Activated naive CD8-positive, alpha-beta T cell treated with anti-CD3 and anti-CD28 coated beads, Interleukin-2, amount 10 ng/mL, durations not matched to agents 7 days and 5 days (primary cell): ENCODE data around the gene LRBA. TPM values are rescaled to one million over a fixed set of nuclear protein-coding genes. Genes with fewer than 3 reads are reported as not detected.
"Not testable (repeated sequence)": the region's sequence is repeated elsewhere in the genome, so short reads cannot be mapped to it uniquely, and the experiment has no call there.

ENCODE experiments used
- ATAC-seq: fragments of 150-1000 bp; cut with Tn5 transposase; one replicate; pipeline ENCODE4 v1.10.0; 2021; ENCODE audit warnings: low read depth, moderate library complexity
- POLR2A ChIA-PET: fragments of 350-600 bp; sonication (Branson Sonifier 250); formaldehyde crosslinking; loops from one replicate; lab custom pipeline; 2021; ENCODE audit warnings: antibody characterized with exemption; lab: Charles Lee
- DNase-seq: peaks from one replicate; pipeline ENCODE4 v3.0.0; 2021
- H3K27ac Mint-ChIP-seq: one replicate; pipeline ENCODE4 v1.8.0; 2022; ENCODE audit warnings: mild to moderate bottlenecking, mixed read lengths
- H3K27me3 Mint-ChIP-seq: one replicate; pipeline ENCODE4 v1.8.0; 2022; ENCODE audit warnings: mild to moderate bottlenecking, moderate library complexity, mixed read lengths
- H3K36me3 Mint-ChIP-seq: one replicate; pipeline ENCODE4 v1.8.0; 2021; ENCODE audit warnings: mild to moderate bottlenecking, mixed read lengths
- H3K4me1 Mint-ChIP-seq: one replicate; pipeline ENCODE4 v1.8.0; 2021; ENCODE audit warnings: mixed read lengths
- H3K4me3 Mint-ChIP-seq: one replicate; pipeline ENCODE4 v1.8.0; 2022; ENCODE audit warnings: mild to moderate bottlenecking, moderate library complexity, mixed read lengths
- H3K9me3 Mint-ChIP-seq: one replicate; pipeline ENCODE4 v1.8.0; 2021; ENCODE audit warnings: mixed read lengths
- total RNA-seq, 2 experiments: library from RNA; stranded (reverse); gene quantifications; one replicate each; pipeline ENCODE4 v1.2.3, GENCODE V29; 2021

LRBA gene
- total RNA-seq, 2 experiments from 2014 or later: 47.9 to 50.6 TPM

- no peak for DNase-seq
- Mint-ChIP-seq H3K36me3 (peaks cover 6% of the 10 kb centered on the region), H3K4me1 (no peaks in the 10 kb centered on the region), H3K27me3 (no peaks in the 10 kb centered on the region), H3K4me3 (no peak overlapping the region), H3K9me3 (no peaks in the 10 kb centered on the region), H3K27ac (no peak overlapping the region)
- no peak for ATAC-seq
- POLR2A ChIA-PET: no interaction called here
Observed at GRCh38 chr4:150514709-150515108, 500.4 kb downstream of the LRBA start.

- DNase-seq (no peak), ATAC-seq (no peak)
- no peaks in the 10 kb centered on the region for H3K9me3 Mint-ChIP-seq
- H3K27me3 Mint-ChIP-seq: no peaks in the 10 kb centered on the region
- H3K4me1 Mint-ChIP-seq: no peaks in the 10 kb centered on the region
- H3K4me3 Mint-ChIP-seq: no peak overlapping the region
- POLR2A ChIA-PET: no interaction called here
- H3K36me3 Mint-ChIP-seq: peaks cover 8% of the 10 kb centered on the region
- no peak overlapping the region for H3K27ac Mint-ChIP-seq
Observed at GRCh38 chr4:150510176-150510865, 504.8 kb downstream of the LRBA start.

GRCh38 chr4:150507656-150508055 lies 507.4 kb downstream of the LRBA start:
- POLR2A ChIA-PET, H3K27ac Mint-ChIP-seq, H3K4me1 Mint-ChIP-seq, H3K27me3 Mint-ChIP-seq, H3K9me3 Mint-ChIP-seq, H3K4me3 Mint-ChIP-seq, ATAC-seq, H3K36me3 Mint-ChIP-seq, DNase-seq: not testable (repeated sequence)

GRCh38 chr4:150501983-150502382 lies 513.1 kb downstream of the LRBA start:
- Mint-ChIP-seq H3K36me3 (peaks cover 6% of the 10 kb centered on the region), H3K27me3 (no peaks in the 10 kb centered on the region), H3K4me1 (peaks cover 1% of the 10 kb centered on the region), H3K9me3 (peaks cover 2% of the 10 kb centered on the region), H3K27ac (no peak overlapping the region), H3K4me3 (no peak overlapping the region)
- ATAC-seq (no peak), DNase-seq (no peak)
- POLR2A ChIA-PET: no interaction called here

GRCh38 chr4:150501009-150501727 lies 513.9 kb downstream of the LRBA start:
- POLR2A ChIA-PET: no interaction called here
- Mint-ChIP-seq H3K9me3 (peaks cover 2% of the 10 kb centered on the region), H3K36me3 (peaks cover 6% of the 10 kb centered on the region), H3K4me1 (peaks cover 1% of the 10 kb centered on the region), H3K27ac (no peak overlapping the region), H3K4me3 (no peak overlapping the region), H3K27me3 (no peaks in the 10 kb centered on the region)
- DNase-seq (no peak), ATAC-seq (no peak)

GRCh38 chr4:150497612-150498011 lies 517.5 kb downstream of the LRBA start:
- Mint-ChIP-seq H3K36me3 (peaks cover 2% of the 10 kb centered on the region), H3K4me1 (peaks cover 1% of the 10 kb centered on the region), H3K27me3 (no peaks in the 10 kb centered on the region), H3K4me3 (no peak overlapping the region), H3K9me3 (no peaks in the 10 kb centered on the region), H3K27ac (no peak overlapping the region)
- no peak for DNase-seq
- POLR2A ChIA-PET: no interaction called here
- ATAC-seq: no peak

- DNase-seq (no peak), ATAC-seq (no peak)
- Mint-ChIP-seq H3K4me1 (peaks cover 1% of the 10 kb centered on the region), H3K36me3 (no peaks in the 10 kb centered on the region), H3K27ac (no peak overlapping the region), H3K9me3 (no peaks in the 10 kb centered on the region), H3K4me3 (no peak overlapping the region), H3K27me3 (no peaks in the 10 kb centered on the region)
- POLR2A ChIA-PET: no interaction called here
Observed at GRCh38 chr4:150495550-150495949, 519.5 kb downstream of the LRBA start.

GRCh38 chr4:150493851-150494250 lies 521.2 kb downstream of the LRBA start:
- no peak overlapping the region for H3K27ac Mint-ChIP-seq
- POLR2A ChIA-PET: no interaction called here
- DNase-seq (no peak), ATAC-seq (no peak)
- H3K4me1 Mint-ChIP-seq: peaks cover 1% of the 10 kb centered on the region
- H3K27me3 Mint-ChIP-seq: no peaks in the 10 kb centered on the region
- H3K36me3 Mint-ChIP-seq: peaks cover 3% of the 10 kb centered on the region
- H3K9me3 Mint-ChIP-seq: no peaks in the 10 kb centered on the region
- no peak overlapping the region for H3K4me3 Mint-ChIP-seq

- no peak overlapping the region for H3K27ac Mint-ChIP-seq
- peaks cover 3% of the 10 kb centered on the region for H3K36me3 Mint-ChIP-seq
- ATAC-seq (no peak), DNase-seq (no peak)
- no peaks in the 10 kb centered on the region for H3K4me1 Mint-ChIP-seq
- H3K27me3 Mint-ChIP-seq: no peaks in the 10 kb centered on the region
- POLR2A ChIA-PET: no interaction called here
- H3K9me3 Mint-ChIP-seq: no peaks in the 10 kb centered on the region
- H3K4me3 Mint-ChIP-seq: no peak overlapping the region
Observed at GRCh38 chr4:150491132-150492049, 523.7 kb downstream of the LRBA start.

- H3K4me1 Mint-ChIP-seq: no peaks in the 10 kb centered on the region
- DNase-seq (no peak), ATAC-seq (no peak)
- peaks cover 16% of the 10 kb centered on the region for H3K36me3 Mint-ChIP-seq
- H3K27me3 Mint-ChIP-seq: no peaks in the 10 kb centered on the region
- H3K9me3 Mint-ChIP-seq: no peaks in the 10 kb centered on the region
- H3K4me3 Mint-ChIP-seq: no peak overlapping the region
- POLR2A ChIA-PET: no interaction called here
- H3K27ac Mint-ChIP-seq: no peak overlapping the region
Observed at GRCh38 chr4:150482581-150482980, 532.5 kb downstream of the LRBA start.

- H3K27ac Mint-ChIP-seq: no peak overlapping the region
- H3K9me3 Mint-ChIP-seq: no peaks in the 10 kb centered on the region
- H3K36me3 Mint-ChIP-seq: peaks cover 27% of the 10 kb centered on the region
- no peaks in the 10 kb centered on the region for H3K27me3 Mint-ChIP-seq
- DNase-seq (no peak), ATAC-seq (no peak)
- H3K4me1 Mint-ChIP-seq: no peaks in the 10 kb centered on the region
- POLR2A ChIA-PET: no interaction called here
- no peak overlapping the region for H3K4me3 Mint-ChIP-seq
Observed at GRCh38 chr4:150479657-150480056, 535.4 kb downstream of the LRBA start.

- H3K27ac Mint-ChIP-seq: no peak overlapping the region
- no peaks in the 10 kb centered on the region for H3K4me1 Mint-ChIP-seq
- H3K4me3 Mint-ChIP-seq: no peak overlapping the region
- peaks cover 2% of the 10 kb centered on the region for H3K9me3 Mint-ChIP-seq
- POLR2A ChIA-PET: no interaction called here
- H3K36me3 Mint-ChIP-seq: peaks cover 30% of the 10 kb centered on the region
- no peak for DNase-seq
- H3K27me3 Mint-ChIP-seq: no peaks in the 10 kb centered on the region
- ATAC-seq: no peak
Observed at GRCh38 chr4:150477869-150478268, 537.2 kb downstream of the LRBA start.

GRCh38 chr4:150476776-150477175 lies 538.3 kb downstream of the LRBA start:
- POLR2A ChIA-PET: no interaction called here
- no peaks in the 10 kb centered on the region for H3K27me3 Mint-ChIP-seq
- ATAC-seq (no peak), DNase-seq (no peak)
- H3K4me1 Mint-ChIP-seq: no peaks in the 10 kb centered on the region
- H3K27ac Mint-ChIP-seq: no peak overlapping the region
- peaks cover 32% of the 10 kb centered on the region for H3K36me3 Mint-ChIP-seq
- no peak overlapping the region for H3K4me3 Mint-ChIP-seq
- peaks cover 4% of the 10 kb centered on the region for H3K9me3 Mint-ChIP-seq
